Measurements from ENCODE around the gene IFNA13. TPM values are rescaled to one million over a fixed set of nuclear protein-coding genes. Genes with fewer than 3 reads are reported as not detected.

Gene IFNA13
- total and polyA plus RNA-seq, 2 donors (not counting 3 experiments of a cell fraction or from before 2014, with no cell fraction given), result not detected

GRCh38 chr9:21324047-21324446 lies 43.8 kb downstream of the IFNA13 start:
- TF ChIP-seq CTCF (IDR thresholded peaks at IDR 0.05; ENCODE audit: extremely low read depth in 1 of 2, insufficient read depth in 1 of 2, low read depth in 1 of 2, low read length in 2 of 2), result no peak
- TF ChIP-seq MAX (IDR thresholded peaks at IDR 0.05; ENCODE audit: insufficient read depth, insufficient read length), result no peak
- TF ChIP-seq JUN (IDR thresholded peaks at IDR 0.05; ENCODE audit: borderline replicate concordance, insufficient read depth, insufficient read length, low read depth), result no peak
- TF ChIP-seq GATA2 (IDR thresholded peaks at IDR 0.05; ENCODE audit: insufficient read depth, insufficient read length, low read depth, low read length), result no peak
- no peak for TF ChIP-seq MYC (IDR thresholded peaks at IDR 0.05; ENCODE audit: low read depth, low read length)
- no peak for TF ChIP-seq POLR2AphosphoS5 (IDR thresholded peaks at IDR 0.05; ENCODE audit: insufficient read depth, low read depth, low read length)
- TF ChIP-seq EZH2 (IDR thresholded peaks at IDR 0.05; ENCODE audit: borderline replicate concordance, low read depth, low read length, severe bottlenecking), result no peak
- TF ChIP-seq FOS (IDR thresholded peaks at IDR 0.05; ENCODE audit: borderline replicate concordance, insufficient read depth, low read length), result no peak
- TF ChIP-seq POLR2A (IDR thresholded peaks at IDR 0.05; ENCODE audit: low read depth, low read length), result no peak

More at GRCh38 chr9:21324047-21324446, 43.8 kb downstream of the IFNA13 start:
- H3K4me1 ChIP-seq (ENCODE audit: control insufficient read depth, extremely low read depth, insufficient read depth, low read length), result peaks cover 17% of the 10 kb centered on the region
- peaks cover 25% of the 10 kb centered on the region for H3K79me2 ChIP-seq (ENCODE audit: control insufficient read depth, insufficient read depth, low read length)
- no TSS peak for BruUV-seq (replicated peaks)
- no peak overlapping the region for H3K9ac ChIP-seq (replicated peaks; ENCODE audit: extremely low read depth, insufficient read depth, low read length)
- no peak overlapping the region for H3K4me2 ChIP-seq (ENCODE audit: insufficient read depth, low read length)
- dilution Hi-C loops (cut with MboI; ENCODE audit: extremely low pct_ligation_motif_present, low sequenced_read_pairs), result no loop called here
- no peak overlapping the region for H3K27ac ChIP-seq (ENCODE audit: insufficient read depth, low read depth, low read length)
- no peaks in the 10 kb centered on the region for H3K27me3 ChIP-seq (ENCODE audit: control insufficient read depth in 2 of 2, insufficient read depth in 2 of 2, low read length in 2 of 2)
- H3K4me3 ChIP-seq (replicated peaks in 1 of 3; ENCODE audit: insufficient read depth in 1 of 3, low read depth in 1 of 3, low read length in 3 of 3), result no peak overlapping the region
- DNase-seq (ENCODE audit: low read depth, low spot score), result peak; percentile 41
- peaks cover 11% of the 10 kb centered on the region for H4K20me1 ChIP-seq (replicated peaks; ENCODE audit: control insufficient read depth, extremely low read depth, insufficient read depth, low read length)
- CTCF ChIA-PET, result interaction anchor here (0.8 to 3.3 kb wide), 8 partner anchors 11 to 142 kb away, joined by 3 to 23 read pairs (median 4); partner anchors contain the start of gene KLHL9
- intact Hi-C loops (cut with micrococcal nuclease), result no loop called here
- peaks cover 2 to 9% of the 10 kb centered on the region in 2 experiments for H3K36me3 ChIP-seq (ENCODE audit: control insufficient read depth in 2 of 2, extremely low read depth in 1 of 2, insufficient read depth in 2 of 2, low read length in 2 of 2)
- FAIRE-seq, result no peak
- H3K9me1 ChIP-seq (replicated peaks; ENCODE audit: control insufficient read depth, extremely low read depth, insufficient read depth, low read length), result no peaks in the 10 kb centered on the region
- H3K9me3 ChIP-seq (replicated peaks; ENCODE audit: control insufficient read depth, insufficient read depth, low read length), result no peaks in the 10 kb centered on the region
- H2AFZ ChIP-seq (ENCODE audit: low read depth, low read length), result no peak overlapping the region
- POLR2A ChIA-PET, result no interaction called here
